Spinal cord (tissue), 10 donors: Measurements from ENCODE around the gene UBE2V1. TPM values are rescaled to one million over a fixed set of nuclear protein-coding genes. Genes with fewer than 3 reads are reported as not detected.

ENCODE experiments used
- DNase-seq, 6 donors: peaks; one replicate each; pipeline versions ENCODE4 v3.0.0 to v3.0.0-alpha.2; 2013 to 2015; ENCODE audit warnings: low spot score in 6 of 6, low read depth in 4 of 6
- H3K27ac ChIP-seq: one replicate; pipeline ENCODE4 v1.5.1; 2013; ENCODE audit warnings: low read depth, low read length, control low read depth
- H3K27me3 ChIP-seq: one replicate; pipeline ENCODE4 v1.6.1; 2013; ENCODE audit warnings: low read length; ENCODE audit not compliant: control insufficient read depth, insufficient read depth
- H3K36me3 ChIP-seq: one replicate; pipeline ENCODE4 v1.6.1; 2013; ENCODE audit warnings: low read length; ENCODE audit not compliant: control insufficient read depth, insufficient read depth
- H3K4me1 ChIP-seq: one replicate; pipeline ENCODE4 v1.6.1; 2013; ENCODE audit warnings: low read length; ENCODE audit not compliant: control insufficient read depth, insufficient read depth
- H3K4me3 ChIP-seq: one replicate; pipeline ENCODE4 v1.5.1; 2013; ENCODE audit warnings: low read depth, low read length, control low read depth
- H3K9me3 ChIP-seq: one replicate; pipeline ENCODE4 v1.6.1; 2013; ENCODE audit warnings: low read length; ENCODE audit not compliant: control insufficient read depth, insufficient read depth
- WGBS: methylation state at CpG from one replicate; pipeline ENCODE4 v1.1.5; 2013; ENCODE audit warnings: missing lambda C conversion rate; ENCODE audit not compliant: insufficient coverage; 5-methylcytosine and 5-hydroxymethylcytosine counted together
- polyA plus RNA-seq, 2 donors: library from polyadenylated mRNA; unstranded; fragments of 120-200 nt; gene quantifications; one replicate each; pipeline ENCODE4 v1.2.1, GENCODE V29; 2013; ENCODE audit not compliant: insufficient read length in 2 of 2
- total RNA-seq, 2 donors: library from RNA; depleted of rRNA in 1 of 2; stranded (reverse); fragments of 120-200 nt in 1 of 2; fragments of >200 nt in 1 of 2; gene quantifications; one replicate each; pipeline versions ENCODE4 v1.2.3 to v1.2.4, GENCODE V29; 2013 to 2014
- donor health status: healthy.

The UBE2V1 gene
- total and polyA plus RNA-seq, 4 donors: 47.8 to 174 (median 111) TPM

DNA sequence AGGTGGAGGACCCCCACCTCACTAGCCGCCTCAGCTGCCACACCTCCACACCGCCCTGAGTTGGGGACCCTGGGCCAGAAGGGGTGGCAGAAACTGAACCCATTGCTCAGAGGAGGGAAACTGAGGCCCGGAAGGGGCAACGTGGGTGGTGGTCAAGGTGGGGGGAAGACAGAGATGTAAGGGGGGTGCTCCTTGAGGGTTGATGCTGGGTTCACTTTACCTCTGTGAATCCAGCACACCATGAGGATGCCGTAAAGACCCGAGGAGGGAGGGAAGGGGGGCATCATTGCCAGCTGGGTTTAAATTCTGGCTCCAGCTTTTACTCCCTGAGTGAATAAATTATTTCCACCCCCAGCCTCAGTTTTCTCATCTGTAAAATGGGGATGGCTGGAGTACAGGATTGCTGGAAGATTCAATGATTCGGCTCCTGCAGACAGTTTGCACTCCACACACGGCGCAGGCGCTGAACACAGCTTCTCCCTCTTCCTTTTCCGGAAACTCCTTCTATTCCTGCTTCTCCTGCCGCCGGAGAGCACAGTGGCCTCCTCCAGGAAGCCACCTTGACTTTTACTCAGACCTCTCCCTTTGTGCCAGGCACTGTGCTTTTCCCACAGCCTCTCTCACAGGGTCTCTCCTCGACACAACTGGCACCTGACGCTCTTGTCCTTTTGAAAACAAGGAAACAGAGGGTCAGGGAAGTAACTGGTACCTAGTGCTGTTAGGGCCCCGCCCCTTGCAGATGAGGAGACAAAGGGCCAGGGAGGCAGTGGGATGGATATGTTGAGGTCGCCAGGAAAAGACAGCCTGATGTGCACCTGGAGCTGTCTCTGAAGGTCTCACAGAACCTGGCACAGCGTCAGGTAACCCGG is 59.4 kb downstream of the UBE2V1 start:
- DNase-seq: no peak
- Histone ChIP-seq H3K4me1 (peaks cover 25% of the 10 kb centered on the region), H3K27ac (no peak overlapping the region), H3K27me3 (no peaks in the 10 kb centered on the region), H3K36me3 (no peaks in the 10 kb centered on the region), H3K4me3 (no peak overlapping the region), H3K9me3 (no peaks in the 10 kb centered on the region)
- 82% methylated on average over 13 of the region's 19 CpGs for WGBS

DNA sequence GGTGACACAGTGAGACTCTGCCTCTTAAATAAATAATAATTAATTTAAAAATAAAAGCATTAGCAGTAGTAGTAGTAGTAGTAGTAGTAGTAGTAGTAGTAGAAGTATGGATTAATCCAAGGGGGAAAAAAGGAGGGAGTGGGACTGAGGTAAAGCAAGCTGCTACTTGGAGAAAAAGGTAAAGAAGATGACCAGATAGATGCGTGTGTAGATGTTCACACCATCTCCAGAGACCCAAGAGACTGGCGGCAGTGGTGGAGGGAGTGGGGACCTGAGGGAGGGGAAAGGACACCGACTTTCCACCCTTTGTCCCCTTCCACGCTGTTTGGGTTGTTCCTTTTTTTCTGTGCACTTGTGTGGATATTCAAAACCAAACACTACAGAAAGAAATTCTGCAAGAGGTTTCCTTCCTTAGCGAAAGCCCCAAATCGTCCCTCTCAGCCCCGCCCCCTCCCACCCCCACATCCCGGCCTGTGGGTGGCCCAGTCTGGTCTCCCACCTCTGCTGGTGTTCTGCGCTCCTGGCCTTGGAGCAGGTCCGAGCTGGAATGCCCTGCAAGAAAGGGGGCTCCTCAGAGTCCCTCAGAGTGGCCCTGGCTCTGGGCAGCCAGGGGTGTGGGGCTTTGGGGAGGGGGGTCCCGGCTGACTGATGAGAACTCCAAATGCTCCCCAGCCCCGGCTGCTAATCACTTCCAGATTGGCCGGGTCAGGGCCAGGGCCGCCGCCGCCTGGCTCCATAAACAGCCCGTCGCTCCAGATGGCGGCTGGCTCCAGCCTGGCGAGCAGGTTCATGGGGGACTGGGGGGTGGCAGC is 60.2 kb downstream of the UBE2V1 start:
- 33% methylated on average over 4 of the region's 20 CpGs for WGBS
- H3K36me3 ChIP-seq: no peaks in the 10 kb centered on the region
- no peak overlapping the region for H3K4me3 ChIP-seq
- no peak for DNase-seq
- H3K9me3 ChIP-seq: no peaks in the 10 kb centered on the region
- H3K4me1 ChIP-seq: peaks cover 30% of the 10 kb centered on the region
- H3K27me3 ChIP-seq: no peaks in the 10 kb centered on the region
- no peak overlapping the region for H3K27ac ChIP-seq

DNA sequence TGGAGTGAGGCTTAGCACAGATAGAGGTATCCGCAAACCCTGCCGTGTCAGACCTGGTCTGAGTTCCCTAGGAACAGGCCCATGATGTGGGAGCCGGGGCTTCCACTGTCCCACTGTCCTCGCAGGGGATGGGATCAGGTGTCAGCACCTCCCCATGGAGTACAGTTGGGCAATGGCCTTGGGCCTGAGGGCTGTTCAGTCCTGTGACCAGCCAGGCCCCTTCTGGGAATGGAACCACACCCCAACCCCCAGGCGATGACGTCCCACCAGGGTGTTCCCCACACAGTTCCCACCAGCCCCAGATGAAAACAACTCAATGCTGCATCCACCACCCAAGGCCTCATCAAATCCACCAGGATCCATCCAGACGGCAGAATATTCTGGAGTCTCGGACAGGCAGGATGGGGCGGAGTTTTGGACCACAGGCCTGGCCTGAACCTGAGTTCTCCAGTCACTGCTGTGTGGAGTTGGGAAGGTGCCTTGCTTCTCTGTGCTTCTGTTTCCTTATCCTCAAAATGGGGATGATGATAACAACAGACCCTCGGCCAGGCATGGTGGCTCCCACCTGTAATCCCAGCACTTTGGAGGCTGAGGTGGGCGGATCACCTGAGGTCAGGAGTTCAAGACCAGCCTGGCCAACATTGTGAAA is 62.2 kb downstream of the UBE2V1 start:
- H3K27me3 ChIP-seq: no peaks in the 10 kb centered on the region
- WGBS: over 99% methylated on average over 6 of the region's 11 CpGs
- no peak overlapping the region for H3K27ac ChIP-seq
- H3K36me3 ChIP-seq: no peaks in the 10 kb centered on the region
- no peaks in the 10 kb centered on the region for H3K9me3 ChIP-seq
- H3K4me1 ChIP-seq: peaks cover 38% of the 10 kb centered on the region
- no peak overlapping the region for H3K4me3 ChIP-seq
- no peak for DNase-seq

DNA sequence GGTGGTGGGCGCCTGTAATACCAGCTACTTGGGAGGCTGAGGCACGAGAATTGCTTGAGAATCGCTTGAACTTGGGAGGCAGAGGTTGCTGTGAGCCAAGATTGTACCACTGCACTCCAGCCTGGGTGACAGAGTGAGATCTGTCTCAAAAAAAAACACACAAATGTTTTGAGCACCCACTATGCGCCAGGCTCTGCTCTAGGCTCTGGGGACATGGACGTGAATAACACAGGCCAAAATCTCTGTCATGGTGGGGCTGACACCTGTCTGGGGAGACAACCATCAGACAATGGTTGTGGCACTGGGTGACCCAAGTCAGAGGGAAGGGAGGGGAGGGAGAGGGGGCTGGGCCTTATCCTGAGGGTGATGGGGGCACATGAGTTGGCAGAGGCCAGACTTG is 62.7 kb downstream of the UBE2V1 start:
- 94% methylated on average over 4 of the region's 5 CpGs for WGBS
- DNase-seq: no peak
- Histone ChIP-seq H3K4me1 (peaks cover 33% of the 10 kb centered on the region), H3K27ac (no peak overlapping the region), H3K9me3 (no peaks in the 10 kb centered on the region), H3K4me3 (no peak overlapping the region), H3K27me3 (no peaks in the 10 kb centered on the region), H3K36me3 (no peaks in the 10 kb centered on the region)

DNA sequence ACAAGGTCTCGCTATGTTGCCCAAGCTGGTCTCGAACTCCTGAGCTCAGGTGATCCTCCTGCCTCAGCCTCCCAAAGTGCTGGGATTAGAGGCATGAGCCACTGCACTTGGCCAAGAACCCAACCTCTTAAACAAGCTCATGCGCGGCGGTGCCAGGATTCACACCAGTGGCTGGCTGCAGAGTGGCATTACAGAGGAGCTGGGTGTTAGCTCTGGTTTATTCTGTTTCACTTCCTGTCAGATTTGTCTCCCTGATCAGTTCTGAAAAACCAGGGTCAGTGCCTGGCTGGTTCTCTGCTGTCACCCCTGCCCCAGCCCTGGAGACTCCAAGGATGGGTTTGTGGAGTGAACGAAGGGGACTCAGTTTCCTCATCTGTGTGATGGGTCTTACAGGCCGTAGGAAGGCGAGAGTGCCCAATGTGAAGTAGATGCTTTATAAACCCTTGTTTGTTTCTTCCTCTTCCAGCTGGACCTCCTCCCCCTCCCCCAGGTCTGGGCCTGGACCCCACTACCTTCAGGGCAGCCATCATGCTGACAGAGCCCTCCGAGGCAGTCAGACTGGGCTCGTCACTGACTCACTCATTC is 63.4 kb downstream of the UBE2V1 start:
- H3K9me3 ChIP-seq: no peaks in the 10 kb centered on the region
- no peak for DNase-seq
- H3K4me1 ChIP-seq: peaks cover 27% of the 10 kb centered on the region
- H3K27ac ChIP-seq: no peak overlapping the region
- 94% methylated on average over 6 of the region's 10 CpGs for WGBS
- no peaks in the 10 kb centered on the region for H3K27me3 ChIP-seq
- H3K36me3 ChIP-seq: no peaks in the 10 kb centered on the region
- no peak overlapping the region for H3K4me3 ChIP-seq

DNA sequence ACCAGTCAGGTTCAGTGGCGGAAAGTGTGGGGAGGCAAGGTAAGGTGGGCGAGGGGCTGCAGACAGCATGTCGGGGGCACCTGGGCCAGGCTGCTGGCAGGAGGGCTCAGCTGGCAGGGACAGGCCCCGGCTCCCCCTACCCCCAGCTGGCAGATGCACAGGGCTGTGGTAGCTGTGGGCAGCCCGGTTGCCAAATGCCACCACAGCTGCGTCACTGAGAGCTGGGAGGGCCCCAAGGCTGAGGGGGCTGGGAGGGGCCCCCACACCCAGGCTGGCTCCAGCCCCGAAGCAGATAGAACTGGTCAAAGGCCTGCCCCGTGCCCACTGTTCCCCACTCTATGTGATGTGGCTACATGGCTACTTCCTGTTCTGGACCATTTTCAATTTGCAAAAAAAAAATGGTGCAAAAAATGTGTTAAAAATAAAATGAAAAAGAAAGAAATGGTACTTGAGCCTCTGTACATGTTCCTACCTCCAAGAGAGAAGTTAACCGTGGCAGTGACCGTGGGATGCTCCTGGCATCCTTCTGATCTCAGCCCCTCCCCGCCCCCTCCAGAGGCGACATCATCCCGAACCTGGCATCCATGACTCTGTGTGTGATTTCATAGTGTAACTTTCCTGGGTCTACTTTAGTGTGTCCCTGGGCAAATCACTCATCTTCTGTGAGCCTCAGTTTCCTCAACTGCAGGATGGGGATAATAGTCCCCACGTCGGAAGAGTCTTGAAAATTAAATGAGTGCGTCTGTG is 64.4 kb downstream of the UBE2V1 start:
- Histone ChIP-seq H3K4me1 (peaks cover 22% of the 10 kb centered on the region), H3K36me3 (no peaks in the 10 kb centered on the region), H3K27me3 (no peaks in the 10 kb centered on the region), H3K27ac (no peak overlapping the region), H3K9me3 (no peaks in the 10 kb centered on the region), H3K4me3 (no peak overlapping the region)
- 65% methylated on average over 9 of the region's 16 CpGs for WGBS
- no peak for DNase-seq

DNA sequence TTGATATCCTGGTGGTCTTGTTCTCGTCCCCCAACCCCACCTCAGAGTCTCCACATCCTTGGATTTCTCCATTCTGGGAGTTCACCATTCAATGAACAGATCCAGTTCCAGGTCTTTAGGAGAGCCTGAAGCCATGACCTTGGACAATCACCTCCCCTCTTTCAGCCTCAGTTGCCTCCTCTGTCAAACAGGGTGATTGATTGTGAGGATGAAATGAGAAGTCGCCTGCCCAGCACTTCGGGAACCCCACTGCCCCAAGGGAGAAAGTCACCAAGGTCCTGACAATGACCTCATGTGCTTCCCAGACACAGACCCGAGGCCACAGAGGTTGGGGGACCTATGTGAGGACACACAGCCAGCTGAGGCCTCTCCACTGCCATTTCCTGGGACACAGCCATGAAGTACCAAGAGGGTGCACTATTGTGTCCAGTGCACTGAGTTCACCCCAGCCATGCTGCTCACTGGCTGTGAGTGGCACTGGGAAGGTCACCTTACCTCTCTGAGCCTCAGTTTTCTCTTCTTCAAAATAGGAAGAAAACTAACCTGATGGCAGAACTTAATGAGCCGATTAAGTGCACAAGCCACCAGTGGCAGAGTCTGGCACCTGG is 68.5 kb downstream of the UBE2V1 start:
- peaks cover 33% of the 10 kb centered on the region for H3K4me1 ChIP-seq
- 60% methylated on average over 4 of the region's 5 CpGs for WGBS

DNA sequence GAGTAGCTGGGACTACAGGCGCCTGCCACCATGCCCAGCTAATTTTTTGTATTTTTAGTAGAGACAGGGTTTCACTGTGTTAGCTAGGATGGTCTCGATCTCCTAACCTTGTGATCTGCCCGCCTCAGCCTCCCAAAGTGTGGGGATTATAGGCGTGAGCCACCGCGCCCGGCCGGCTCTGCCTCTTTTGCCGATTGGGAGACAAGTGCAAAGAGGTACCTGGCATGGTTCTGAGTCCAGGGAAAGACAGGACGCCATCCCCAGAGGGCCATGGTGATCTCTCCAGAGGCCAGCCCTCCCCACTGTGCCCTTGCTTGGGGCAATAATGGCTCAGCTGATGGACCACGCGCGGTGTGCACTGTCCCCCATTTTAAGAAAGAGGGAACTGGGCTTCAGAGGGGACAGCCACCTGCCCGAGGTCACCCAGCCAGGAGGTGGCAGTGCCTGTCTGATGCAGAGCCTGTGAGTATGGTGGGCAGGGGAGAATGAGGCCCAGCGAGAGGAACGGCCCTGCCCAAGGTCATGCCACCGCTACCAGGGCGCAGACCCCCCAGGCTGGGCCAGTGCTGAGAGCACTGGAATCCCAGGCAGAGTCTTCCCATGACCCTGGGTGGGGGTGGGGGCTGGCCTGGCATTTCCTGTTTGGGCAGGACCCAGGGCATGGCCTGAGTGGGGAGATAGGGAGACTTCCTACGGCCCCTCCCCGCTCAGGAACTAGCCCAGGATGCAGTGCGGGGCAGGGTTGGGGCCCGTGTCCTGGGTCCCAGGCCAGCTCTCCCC is 69.2 kb downstream of the UBE2V1 start:
- Histone ChIP-seq H3K27ac (no peak overlapping the region), H3K9me3 (no peaks in the 10 kb centered on the region), H3K4me3 (no peak overlapping the region), H3K27me3 (no peaks in the 10 kb centered on the region), H3K36me3 (no peaks in the 10 kb centered on the region), H3K4me1 (peaks cover 32% of the 10 kb centered on the region)
- DNase-seq: no peak
- WGBS: 94% methylated on average over 21 of the region's 22 CpGs

More for the DNA sequence above, 68.5 kb downstream of the UBE2V1 start:
- H3K4me3 ChIP-seq: no peak overlapping the region
- no peaks in the 10 kb centered on the region for H3K36me3 ChIP-seq
- DNase-seq: no peak
- H3K9me3 ChIP-seq: no peaks in the 10 kb centered on the region
- no peaks in the 10 kb centered on the region for H3K27me3 ChIP-seq
- no peak overlapping the region for H3K27ac ChIP-seq
